NCI-H345 (cell line): Measurements from ENCODE around the gene RAB4B.
"Not testable (repeated sequence)": the region's sequence is repeated elsewhere in the genome, so short reads cannot be mapped to it uniquely, and the experiment has no call there.

Experiments
- DNase-seq: peaks from one replicate; lab custom pipeline; 2025; lab: John Stamatoyannopoulos, UW

Gene RAB4B

DNA sequence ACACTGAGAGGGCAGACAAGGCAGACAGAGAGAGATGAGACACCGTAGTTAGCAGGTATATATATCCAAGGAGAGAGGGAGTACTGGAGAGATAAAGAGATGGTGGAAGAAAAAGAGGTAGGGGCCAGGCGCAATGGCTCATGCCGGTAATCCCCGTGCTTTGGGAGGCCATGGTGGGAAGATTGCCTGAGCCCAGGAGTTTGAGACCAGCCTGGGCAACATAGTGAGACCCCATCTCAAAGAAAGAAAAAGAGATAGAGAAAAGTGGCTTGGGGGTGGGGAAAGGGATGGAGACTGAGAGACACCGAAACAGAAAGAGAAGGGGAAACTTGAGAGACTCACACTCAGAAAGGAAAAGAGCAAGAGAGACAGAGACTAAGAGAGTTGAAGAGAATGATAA is 2.5 kb downstream of the RAB4B start:
- DNase-seq, result no peak

DNA sequence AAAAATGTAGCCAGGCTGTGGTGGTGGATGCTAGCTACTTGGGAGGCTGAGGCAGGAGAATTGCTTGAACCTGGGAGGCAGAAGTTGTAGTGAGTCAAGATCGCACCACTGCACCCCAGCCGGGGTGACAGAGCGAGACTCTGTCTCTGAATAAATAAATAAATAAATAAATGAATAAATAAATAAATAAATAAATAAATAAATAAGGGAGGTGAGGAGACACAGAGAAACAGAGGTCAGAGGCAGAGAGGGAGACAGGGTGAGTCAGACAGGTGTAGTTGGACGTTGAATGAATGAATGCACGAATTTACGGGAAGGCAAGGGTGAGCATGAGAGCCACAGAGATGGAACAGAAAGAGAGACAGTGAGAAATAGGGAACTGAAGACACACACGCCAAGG is 3.1 kb downstream of the RAB4B start:
- no peak for DNase-seq

DNA sequence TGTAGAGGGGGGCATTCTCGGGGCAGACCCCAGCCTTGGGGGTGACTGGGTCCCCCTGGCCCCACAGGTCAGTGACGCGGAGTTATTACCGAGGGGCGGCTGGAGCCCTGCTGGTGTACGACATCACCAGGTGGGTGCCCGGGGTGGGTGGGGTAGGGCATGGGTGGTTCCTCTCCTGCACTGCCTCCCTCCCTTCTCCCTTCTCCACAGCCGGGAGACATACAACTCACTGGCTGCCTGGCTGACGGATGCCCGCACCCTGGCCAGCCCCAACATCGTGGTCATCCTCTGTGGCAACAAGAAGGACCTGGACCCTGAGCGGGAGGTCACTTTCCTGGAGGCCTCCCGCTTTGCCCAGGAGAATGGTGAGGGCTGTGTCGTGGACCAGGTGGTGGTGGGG is 5.7 kb downstream of the RAB4B start:
- DNase-seq, result no peak

DNA sequence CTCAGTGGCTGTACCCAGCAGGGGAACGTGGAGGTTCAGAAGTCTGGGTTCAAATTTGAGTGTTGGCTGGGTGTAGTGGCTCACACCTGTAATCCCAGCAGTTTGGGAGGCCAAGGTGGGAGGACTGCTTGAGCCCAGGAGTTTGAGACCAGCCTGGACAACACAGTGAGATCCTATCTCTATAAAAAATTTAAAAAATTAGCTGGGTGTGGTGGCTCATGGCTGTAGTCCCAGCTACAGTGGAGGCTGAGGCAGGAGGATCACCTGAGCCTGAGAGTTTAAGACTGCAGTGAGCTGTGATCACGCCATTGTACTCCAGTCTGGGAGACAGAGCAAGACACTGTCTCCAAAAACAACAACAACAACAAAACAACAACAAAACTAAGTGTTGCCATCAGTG is 6.1 kb downstream of the RAB4B start:
- DNase-seq, result not testable (repeated sequence)

DNA sequence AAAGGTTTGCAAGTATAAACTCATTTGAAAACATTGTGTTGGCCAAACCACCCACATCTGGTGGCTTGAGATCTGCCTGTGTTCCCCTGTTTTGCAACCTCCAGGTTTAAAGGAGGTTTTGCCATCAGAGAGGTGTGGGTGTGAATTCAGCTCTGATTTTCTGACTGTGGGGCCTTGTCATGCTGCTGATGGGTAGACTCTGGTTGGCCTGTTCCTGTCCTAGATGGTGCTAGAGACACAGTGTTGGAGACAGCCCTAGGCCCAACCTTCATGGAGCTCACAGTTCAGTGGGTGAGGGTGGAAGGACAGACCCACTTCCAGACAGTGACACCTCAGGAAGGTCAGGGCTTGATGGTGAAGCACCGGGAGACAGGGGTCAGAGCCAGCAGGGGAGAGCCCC is 7.5 kb downstream of the RAB4B start:
- DNase-seq, result no peak

DNA sequence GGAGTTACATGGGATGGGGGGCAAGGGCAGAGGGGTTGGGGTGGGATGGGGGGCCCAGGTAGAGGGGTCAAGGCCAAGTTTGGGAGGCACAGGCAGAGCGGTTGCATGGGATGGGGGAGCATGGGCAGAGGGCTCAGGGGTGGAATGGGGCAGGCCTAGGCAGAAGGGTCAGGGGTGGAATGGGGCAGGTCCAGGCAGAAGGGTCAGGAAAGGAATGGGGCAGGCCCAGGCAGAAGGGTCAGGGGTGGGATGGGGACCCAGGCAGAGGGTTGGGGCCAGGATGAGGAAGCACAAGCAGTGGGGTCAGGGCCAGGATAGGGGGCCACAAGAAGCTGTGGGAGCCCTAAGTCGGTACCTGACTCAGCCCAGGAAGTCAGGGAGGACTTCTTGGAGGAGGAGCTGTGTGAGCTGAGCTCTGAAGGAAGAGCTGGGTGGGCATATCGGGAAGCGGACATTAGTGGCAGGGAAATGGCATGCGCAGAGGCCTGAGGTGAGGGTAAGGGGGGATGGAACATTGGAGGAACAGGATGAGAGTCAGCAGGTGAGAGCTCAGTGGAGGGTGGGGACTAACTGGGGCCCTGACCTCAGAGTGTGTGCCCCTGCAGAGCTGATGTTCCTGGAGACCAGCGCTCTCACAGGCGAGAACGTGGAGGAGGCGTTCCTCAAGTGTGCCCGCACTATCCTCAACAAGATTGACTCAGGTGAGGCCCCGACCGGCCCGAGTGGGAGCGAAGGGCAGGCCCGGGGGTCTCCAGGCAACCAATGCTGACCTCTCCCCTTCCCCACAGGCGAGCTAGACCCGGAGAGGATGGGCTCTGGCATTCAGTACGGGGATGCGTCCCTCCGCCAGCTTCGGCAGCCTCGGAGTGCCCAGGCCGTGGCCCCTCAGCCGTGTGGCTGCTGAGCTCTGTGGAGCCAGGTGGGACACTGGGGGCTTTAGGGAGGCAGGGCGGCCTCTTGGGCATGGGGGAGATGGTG is 8.3 kb downstream of the RAB4B start:
- DNase-seq, result no peak

DNA sequence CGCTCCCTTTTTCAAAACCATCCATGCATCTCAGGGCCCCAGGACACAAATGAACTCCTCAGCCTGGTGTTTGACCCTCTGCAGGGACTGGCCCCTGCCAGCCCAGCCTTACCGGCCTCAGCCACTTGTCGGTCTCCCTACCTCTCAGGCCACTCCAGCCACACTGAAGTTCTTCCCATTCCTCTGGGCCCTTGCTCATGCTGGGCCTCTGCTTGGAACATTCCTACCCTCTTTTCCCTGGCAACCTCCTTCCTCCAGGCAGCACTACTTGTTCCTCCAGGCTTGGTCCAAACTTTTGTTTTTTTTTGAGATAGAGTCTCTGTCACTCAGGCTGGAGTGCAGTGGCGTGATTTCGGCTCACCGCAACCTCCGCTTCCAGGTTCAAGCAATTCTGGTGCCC is 13.3 kb downstream of the RAB4B start:
- no peak for DNase-seq

DNA sequence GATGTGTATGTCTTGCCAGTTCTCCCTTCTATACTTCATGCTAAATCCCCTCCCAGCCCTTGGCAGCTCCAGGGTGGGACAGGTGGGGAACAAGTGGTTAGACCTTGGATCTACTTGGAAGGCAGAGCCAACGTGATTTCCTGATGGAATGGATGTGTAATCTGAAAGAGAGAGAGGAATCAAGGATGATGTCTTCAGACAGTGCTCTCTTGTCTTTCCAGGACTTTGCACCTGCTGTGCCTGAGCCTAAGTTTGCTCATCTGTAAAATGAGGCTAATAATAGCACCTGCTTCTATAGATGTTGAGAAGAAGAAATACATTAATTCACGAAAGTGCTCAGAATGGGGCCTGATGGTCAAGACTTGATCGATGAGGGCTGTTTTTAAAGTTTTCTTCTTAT is 13.9 kb downstream of the RAB4B start:
- no peak for DNase-seq

DNA sequence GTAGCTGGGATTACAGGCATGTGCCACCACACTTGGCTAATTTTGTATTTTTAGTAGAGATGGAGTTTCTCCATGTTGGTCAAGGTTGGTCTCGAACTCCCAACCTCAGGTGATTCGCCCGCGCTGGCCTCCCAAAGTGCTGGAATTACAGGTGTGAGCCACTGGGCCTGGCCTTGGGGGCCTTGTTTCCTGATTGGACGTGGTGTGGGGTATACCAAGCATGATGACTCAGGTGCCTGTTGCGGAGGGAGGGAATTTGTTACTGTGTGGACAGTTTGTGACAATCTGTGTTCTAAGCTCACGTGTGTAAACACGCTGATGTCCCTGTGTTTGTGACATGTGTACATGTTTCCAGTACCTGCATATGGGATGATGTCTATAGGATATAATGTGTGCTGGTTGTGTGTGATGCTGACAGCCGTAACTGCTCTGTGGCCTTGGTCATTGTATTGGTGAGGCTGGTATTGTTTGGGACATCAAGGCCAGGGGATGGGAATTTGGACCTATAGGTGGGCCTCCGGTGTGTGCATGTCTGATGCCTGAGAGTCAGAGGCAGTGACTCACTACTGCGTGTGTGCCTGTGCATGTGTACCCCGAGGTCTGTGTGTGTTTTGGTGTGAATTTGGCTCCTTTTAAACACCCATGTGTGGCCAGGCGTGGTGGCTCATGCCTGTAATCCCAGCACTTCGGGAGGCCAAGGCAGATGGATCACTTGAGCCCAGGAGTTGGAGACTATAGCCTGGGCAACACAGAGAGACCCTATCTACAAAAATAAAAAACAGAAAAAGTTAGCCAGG is 19.3 kb downstream of the RAB4B start:
- no peak for DNase-seq

DNA sequence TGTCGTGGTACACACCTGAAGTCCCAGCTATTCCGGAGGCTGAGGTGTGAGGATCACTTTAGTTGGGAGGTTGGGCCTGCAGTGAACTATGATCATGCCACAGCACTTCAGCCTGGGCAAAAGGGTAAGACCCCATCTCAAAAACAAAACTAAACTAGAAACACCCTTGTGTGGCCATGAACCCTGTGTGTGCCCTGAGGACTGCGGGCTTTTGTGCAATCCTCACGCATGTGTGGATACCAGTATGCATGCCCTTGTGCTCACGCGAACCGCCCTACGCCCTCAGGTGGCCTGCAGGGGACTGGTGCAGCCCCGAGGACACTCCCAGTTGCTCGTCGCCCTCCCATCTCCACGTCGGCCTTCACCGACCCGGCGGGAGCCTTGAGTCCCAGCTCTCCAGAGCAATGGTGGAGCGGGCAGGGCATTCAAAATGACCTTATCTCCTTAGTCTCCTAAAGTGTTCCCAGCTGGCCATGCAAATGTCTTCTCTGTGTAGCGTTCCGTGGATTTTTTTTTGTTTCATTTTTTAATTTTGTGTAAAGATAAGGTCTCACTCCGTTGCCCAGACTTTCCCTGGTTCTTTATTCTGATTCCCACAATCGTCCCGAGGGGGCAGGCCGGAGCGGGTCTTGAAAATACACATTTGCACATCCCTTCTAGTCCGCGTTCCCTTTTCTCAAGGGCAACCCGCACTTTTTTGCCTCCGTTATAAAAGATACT is 20.1 kb downstream of the RAB4B start:
- DNase-seq, result peak; percentile 82

DNA sequence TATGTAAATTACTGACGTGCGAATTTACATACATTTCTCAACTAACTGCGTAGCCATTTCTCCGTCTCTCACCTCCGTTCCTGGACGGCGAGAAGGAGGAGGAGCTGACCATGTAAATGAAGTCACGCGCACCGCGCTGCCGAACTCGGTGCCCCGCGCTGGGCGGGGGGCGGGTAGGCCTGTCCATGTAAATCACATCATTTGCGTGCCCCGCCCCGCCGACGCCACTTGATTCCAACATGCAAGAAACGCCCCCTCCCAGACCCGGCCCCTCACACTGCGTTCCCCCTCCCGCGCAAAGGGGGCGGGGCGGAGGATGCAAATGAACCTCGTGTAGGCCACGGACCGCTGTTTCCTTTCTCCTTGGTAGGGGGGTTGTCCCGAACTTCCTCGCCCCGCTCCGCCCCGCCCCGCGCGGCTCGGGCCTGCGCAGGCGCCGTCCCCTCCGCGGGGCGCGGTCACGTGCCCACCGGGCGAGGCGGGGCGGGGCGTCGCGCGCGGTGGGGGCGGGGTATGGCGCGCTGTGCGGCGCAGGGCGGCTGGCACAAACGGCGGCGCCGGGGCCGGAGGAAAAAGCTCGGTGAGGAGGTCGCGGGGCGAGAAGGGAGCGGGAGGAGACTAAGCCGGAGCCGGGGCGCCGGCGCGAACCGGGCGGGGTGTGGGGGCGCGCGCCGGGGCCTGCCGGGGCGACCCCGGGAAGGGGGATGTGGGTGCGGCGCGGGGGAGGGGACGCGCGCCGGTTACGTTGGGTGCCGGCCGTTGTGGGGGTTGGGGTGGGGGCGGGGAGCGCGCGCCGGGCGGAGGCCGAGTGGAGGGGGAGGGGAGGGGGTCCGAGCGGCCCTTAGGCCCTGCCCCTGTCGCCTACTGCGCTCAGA is 20.9 kb downstream of the RAB4B start, which contains the start of gene EGLN2:
Gene EGLN2 (plus strand): TSS at position 509 of the 875 bp plus-strand sequence. CDS start 1,382 bp downstream, outside the sequence.
- peak; percentile 100 for DNase-seq

DNA sequence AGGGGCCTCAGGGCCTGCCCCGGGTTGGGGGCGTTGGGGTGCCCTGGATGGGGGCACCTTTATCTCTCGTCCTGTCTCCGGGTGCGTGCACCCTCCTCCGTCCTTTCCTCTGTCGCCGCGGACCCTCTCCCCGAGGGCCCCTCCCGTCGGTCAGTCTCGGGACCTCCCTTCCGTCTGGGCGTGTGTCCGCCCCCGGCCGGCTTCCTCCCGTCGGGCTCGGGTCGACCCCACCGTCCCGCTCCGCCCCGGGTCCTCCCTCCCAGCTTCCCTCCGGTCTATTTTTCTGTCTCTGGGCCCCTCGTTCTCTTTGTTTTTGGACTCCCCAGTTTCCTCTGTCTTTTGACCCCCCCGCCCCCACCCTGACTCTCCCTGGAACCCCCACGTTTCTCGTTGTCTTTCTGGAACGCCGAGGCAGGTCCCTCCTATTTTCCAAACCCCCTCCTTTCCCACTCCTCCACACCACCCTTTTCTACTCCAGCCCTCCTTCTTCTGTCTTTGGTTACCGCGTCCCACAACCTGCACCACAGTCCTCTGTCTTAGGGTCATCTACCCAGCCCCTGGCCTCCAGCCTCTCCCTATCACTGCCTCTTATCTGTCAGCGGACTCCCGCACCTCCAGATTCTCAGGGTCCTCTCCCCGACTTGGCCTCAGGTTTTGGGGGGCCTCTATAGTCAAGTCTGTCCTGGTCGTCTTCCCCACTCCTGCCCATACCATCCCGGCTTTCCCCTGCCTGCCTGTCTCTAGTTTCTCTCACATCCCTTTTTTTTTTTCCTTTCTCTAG is 21.7 kb downstream of the RAB4B start:
- peak; percentile 39 for DNase-seq

DNA sequence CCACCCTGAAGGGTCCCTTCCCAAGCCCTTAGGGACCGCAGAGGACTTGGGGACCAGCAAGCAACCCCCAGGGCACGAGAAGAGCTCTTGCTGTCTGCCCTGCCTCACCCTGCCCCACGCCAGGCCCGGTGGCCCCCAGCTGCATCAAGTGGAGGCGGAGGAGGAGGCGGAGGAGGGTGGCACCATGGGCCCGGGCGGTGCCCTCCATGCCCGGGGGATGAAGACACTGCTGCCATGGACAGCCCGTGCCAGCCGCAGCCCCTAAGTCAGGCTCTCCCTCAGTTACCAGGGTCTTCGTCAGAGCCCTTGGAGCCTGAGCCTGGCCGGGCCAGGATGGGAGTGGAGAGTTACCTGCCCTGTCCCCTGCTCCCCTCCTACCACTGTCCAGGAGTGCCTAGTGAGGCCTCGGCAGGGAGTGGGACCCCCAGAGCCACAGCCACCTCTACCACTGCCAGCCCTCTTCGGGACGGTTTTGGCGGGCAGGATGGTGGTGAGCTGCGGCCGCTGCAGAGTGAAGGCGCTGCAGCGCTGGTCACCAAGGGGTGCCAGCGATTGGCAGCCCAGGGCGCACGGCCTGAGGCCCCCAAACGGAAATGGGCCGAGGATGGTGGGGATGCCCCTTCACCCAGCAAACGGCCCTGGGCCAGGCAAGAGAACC is 22.4 kb downstream of the RAB4B start:
- no peak for DNase-seq

DNA sequence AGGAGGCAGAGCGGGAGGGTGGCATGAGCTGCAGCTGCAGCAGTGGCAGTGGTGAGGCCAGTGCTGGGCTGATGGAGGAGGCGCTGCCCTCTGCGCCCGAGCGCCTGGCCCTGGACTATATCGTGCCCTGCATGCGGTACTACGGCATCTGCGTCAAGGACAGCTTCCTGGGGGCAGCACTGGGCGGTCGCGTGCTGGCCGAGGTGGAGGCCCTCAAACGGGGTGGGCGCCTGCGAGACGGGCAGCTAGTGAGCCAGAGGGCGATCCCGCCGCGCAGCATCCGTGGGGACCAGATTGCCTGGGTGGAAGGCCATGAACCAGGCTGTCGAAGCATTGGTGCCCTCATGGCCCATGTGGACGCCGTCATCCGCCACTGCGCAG is 22.9 kb downstream of the RAB4B start:
- no peak for DNase-seq

DNA sequence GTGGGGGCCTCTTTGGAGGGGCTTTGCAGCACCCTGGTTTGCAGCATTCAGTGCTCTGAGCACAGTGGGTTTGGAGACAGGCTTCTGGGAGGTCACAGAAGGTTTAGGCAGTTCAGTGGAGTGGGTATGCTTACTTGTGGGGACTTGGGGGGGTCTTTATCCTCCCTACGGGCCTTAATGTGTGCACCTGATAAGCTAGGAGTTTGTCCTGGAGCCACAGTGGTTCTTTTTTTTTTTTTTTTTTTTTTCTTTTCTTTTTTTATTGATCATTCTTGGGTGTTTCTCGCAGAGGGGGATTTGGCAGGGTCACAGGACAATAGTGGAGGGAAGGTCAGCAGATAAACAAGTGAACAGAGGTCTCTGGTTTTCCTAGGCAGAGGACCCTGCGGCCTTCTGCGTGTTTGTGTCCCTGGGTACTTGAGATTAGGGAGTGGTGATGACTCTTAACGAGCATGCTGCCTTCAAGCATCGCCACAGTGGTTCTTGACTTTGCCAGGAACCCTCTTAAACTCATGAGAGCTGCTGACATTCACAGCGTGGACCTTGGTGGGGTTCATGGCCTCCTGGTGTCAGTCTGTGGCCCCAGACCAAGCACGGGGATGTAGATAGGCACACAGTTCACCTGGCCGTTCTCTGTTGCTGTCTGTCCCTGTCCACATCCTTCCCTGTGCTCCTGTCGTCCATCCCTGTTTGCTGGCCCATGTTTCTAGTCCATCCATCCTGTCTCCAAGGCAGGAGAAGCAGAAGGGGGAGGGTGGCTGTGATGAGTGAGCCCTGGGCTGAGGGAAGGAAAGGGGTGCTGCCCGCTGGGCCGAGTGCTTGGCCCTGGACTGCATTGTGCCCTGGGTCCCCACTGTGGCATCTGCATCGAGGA is 23.6 kb downstream of the RAB4B start:
- DNase-seq, result no peak

DNA sequence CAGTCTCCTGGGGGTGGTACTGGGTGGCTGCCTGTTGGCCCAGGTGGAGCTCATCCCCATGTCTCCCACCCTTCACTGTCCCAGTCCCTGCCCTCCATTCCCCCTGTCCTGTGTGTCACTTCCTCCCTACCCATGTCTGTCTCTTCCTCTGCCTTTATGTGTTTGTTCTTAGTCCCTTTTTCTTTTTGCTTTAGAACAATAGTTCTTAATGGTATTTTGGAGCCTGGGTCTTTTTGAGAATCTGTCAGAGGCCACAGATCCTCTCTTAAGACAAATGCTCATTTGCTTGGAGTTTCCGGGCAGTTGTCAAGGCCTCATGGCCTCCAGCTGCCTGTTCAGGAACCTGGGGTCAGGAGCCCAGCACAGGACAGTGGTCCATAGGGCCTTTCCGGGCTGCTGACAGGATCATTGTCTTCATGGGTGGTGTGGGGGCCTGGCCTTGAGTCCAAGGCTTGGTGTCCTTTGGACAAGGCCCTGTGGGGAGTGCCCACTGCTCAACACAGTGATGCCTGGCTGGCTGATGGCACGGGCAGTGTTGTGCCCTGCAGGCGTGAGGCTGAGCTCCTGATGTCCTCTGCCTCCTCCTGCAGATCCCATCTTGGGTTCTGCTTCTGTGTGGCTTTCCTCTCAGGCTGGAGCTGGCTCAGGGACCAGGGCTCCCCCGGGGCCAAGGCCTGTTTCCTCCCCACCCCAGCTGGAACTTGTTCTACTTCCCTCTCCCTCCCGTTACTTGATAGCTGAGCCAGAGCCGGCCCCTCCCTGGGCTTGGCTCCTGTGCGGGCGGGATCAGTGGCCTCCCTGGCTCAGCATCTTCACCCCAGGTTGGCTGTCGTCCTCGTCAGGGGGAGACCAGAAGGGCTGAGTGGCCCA is 24.5 kb downstream of the RAB4B start:
- DNase-seq, result no peak

DNA sequence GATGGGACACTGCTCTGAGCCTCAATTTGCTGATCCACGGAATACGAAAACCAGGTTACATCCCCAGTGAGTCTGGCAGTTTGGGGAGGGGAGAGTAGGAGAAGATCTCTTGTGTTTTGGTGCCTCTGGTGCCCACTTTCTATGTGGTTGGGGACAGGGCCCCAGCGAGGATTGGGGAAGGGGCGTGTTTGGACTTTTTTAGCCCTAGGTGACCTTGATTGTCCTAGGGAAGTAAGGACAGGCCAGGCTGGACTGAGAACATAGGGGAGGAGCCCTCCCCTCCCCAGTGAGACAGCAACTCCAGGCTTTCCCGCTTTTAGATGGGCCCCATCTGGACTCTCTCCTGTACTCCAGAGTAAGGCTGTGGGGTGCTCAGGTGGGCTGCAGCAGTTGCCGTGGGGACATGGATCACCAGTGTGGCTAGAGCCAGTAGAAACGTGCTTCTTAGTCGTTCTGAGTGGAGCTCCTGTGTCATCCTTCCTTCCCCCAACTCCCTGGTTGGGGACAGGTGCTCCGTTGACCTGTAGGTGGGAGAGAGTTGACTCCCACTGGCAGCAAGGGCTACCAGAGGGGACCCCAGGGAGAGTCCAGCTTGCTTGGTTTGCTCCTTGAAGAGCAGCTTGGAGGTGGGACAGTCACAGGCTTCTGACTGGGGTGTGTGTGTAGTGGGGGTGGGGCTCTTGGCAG is 25.3 kb downstream of the RAB4B start:
- no peak for DNase-seq
